Hematopoietic multipotent progenitor cell treated with erythropoietin and hydrocortisone succinate and interleukin-3 and kit ligand, for 15 days (in vitro differentiated cells): ENCODE measurements around the gene OR2L8.

ENCODE experiments used
- DNase-seq: peaks from one replicate; pipeline ENCODE4 v3.0.0-alpha.2; 2015; ENCODE audit warnings: low spot score

Gene OR2L8

DNA sequence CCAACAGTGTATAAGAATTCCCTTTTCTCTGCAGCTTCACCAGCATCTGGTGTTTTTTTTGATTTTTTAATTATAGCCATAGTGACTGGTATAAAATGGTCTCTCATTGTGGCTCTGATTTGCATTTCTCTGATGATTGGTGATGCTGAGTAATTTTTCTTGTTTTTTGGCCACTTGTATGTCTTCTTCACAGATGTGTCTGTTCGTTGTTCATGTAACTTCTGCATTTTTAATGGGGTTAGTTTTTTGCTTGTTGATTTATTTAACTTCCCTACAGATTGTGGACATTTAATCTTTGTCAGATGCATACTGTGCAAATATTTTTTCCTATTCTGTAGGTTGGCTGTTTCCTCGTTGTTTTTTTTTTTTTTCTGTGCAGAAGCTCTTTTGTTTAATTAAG is 44.3 kb downstream of the OR2L8 start:
- no peak for DNase-seq

DNA sequence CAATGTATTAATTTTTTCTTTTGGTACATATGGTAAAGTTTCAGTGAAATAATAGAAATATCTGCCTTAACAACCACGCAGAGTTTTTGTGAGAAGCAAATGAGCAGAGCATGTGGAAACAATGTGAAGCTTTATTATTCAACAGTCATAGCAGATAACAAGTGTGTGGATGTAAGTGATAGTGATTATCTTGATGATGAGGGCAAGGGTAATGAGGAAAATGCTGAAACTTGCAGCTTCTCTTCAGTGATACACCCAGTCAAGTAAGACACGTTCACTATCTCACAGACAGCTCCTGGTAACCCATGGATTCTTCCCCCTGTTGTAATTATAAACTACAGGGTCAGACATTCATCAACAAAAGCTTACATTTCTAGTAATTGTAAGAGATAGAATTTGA is 50.2 kb downstream of the OR2L8 start:
- no peak for DNase-seq
